ENCODE results near the gene SEC24C.

DNA sequence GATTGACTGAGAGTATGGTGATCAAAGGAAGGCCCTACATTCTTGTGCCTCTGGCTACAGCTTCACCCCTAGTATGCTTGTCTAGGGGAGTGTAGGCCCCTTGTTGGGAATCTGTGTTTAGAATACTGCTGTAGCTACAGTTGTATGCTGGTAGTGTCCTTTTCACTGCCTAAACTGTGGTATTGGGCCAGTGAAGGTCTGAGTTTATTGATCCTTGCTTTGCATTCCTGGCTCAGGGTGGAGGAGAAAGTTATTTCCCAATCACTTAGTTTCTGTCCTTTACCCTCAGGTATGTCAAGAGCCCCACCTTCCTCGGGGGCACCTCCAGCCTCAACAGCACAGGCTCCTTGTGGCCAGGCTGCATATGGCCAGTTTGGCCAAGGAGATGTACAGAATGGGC, 6.6 kb downstream of the SEC24C start:
- TF ChIP-seq CTCF (IDR thresholded peaks at IDR 0.05): no peak
- TF ChIP-seq POLR2A (IDR thresholded peaks at IDR 0.05): no peak

All from tibial nerve (tissue), 3 donors.